Left cardiac atrium (tissue), 4 donors: ENCODE results near the gene SNAP91. TPM values are rescaled to one million over a fixed set of nuclear protein-coding genes. Genes with fewer than 3 reads are reported as not detected.
"Not testable (repeated sequence)": the region's sequence is repeated elsewhere in the genome, so short reads cannot be mapped to it uniquely, and the experiment has no call there.

Experiments used
- ATAC-seq, 2 donors: fragments of 200-7000 bp; cut with Tn5 transposase; one replicate each; pipeline ENCODE4 v1.9.1; 2020; ENCODE audit warnings: mild to moderate bottlenecking in 2 of 2, moderate library complexity in 2 of 2
- DNase-seq: peaks from one replicate; pipeline ENCODE4 v3.0.0-alpha.2; 2020
- intact Hi-C, 2 donors: fragments of 100-400 bp; cut with DNase I; formaldehyde crosslinking; loops; one replicate each; pipeline versions ENCODE4 v1.14.1 to v1.15.1; 2022 to 2023
- long read RNA-seq: library from polyadenylated mRNA; unstranded; transcript quantifications from one replicate; pipeline ENCODE4 v2.0.0, GENCODE V29; 2021
- total RNA-seq, 2 donors: library from RNA; stranded (reverse); fragmentation: NEBNext Ultra II Directional; extraction: Animal tissue kit (Norgen Biotek cat#: 25700); gene quantifications; one replicate each; pipeline ENCODE4 v1.2.1, GENCODE V29; 2021
- donor health status: DM: no; HTN: yes; CAD: no.
- donor health status: DM: no; HTN: yes; CAD: no; lungs with severe emphysema.
- donor health status: DM: yes; HTN: yes; CAD: no.
- donor health status: Dilated cardiomyopathy.

Gene SNAP91
- under 1 TPM in 1 of 2 donors, not detected in 1; 0.52 TPM for total RNA-seq
- long read RNA-seq: 0 reads

GRCh38 chr6:83708970-83709747, at the start of gene SNAP91:
Gene SNAP91, minus strand, starts transcription at chr6:83709101. Its CDS starts 1,174 bp downstream, at chr6:83707927.
- DNase-seq: peak; percentile 25
- intact Hi-C loops: no loop called here
- ATAC-seq: peak; percentile 38 to 49

GRCh38 chr6:83758533-83758932, 49.6 kb upstream of the SNAP91 start:
- DNase-seq: no peak
- no peak for ATAC-seq
- intact Hi-C loops: no loop called here

GRCh38 chr6:83757021-83757420, 48.1 kb upstream of the SNAP91 start:
- DNase-seq (no peak), ATAC-seq (no peak)
- intact Hi-C loops: no loop called here

- intact Hi-C loops: no loop called here
- DNase-seq: no peak
Observed at GRCh38 chr6:83756565-83756964, 47.7 kb upstream of the SNAP91 start.

GRCh38 chr6:83752375-83752774, 43.5 kb upstream of the SNAP91 start:
- intact Hi-C loops, DNase-seq, ATAC-seq: not testable (repeated sequence)

More at GRCh38 chr6:83756565-83756964, 47.7 kb upstream of the SNAP91 start:
- no peak for ATAC-seq

- no peak for ATAC-seq
- no peak for DNase-seq
- intact Hi-C loops: no loop called here
Observed at GRCh38 chr6:83741089-83741488, 32.2 kb upstream of the SNAP91 start.

- intact Hi-C loops: no loop called here
- ATAC-seq (no peak), DNase-seq (no peak)
Observed at GRCh38 chr6:83735461-83735860, 26.6 kb upstream of the SNAP91 start.

- no peak for DNase-seq
- intact Hi-C loops: no loop called here
- ATAC-seq: no peak
Observed at GRCh38 chr6:83729871-83730270, 21.0 kb upstream of the SNAP91 start.

- intact Hi-C loops: no loop called here
- DNase-seq (no peak), ATAC-seq (no peak)
Observed at GRCh38 chr6:83722876-83723275, 14.0 kb upstream of the SNAP91 start.

- no peak for DNase-seq
- intact Hi-C loops: no loop called here
- no peak for ATAC-seq
Observed at GRCh38 chr6:83717809-83718208, 8.9 kb upstream of the SNAP91 start.

- no peak for ATAC-seq
- no peak for DNase-seq
- intact Hi-C loops: no loop called here
Observed at GRCh38 chr6:83711958-83712357, 3.1 kb upstream of the SNAP91 start.

GRCh38 chr6:83709748-83710050, 798 bp upstream of the SNAP91 start:
- no peak for DNase-seq
- no peak for ATAC-seq
- intact Hi-C loops: no loop called here

- ATAC-seq: peak; percentile 51 to 61
- DNase-seq: peak; percentile 22
- intact Hi-C loops: no loop called here
Observed at GRCh38 chr6:83708546-83708969, 343 bp downstream of the SNAP91 start.

GRCh38 chr6:83707829-83708545, 914 bp downstream of the SNAP91 start:
- intact Hi-C loops: no loop called here
- ATAC-seq (peak; percentile 14 to 38), DNase-seq (no peak)

GRCh38 chr6:83702749-83703148, 6.2 kb downstream of the SNAP91 start:
- intact Hi-C loops: no loop called here
- DNase-seq: no peak
- no peak for ATAC-seq

- ATAC-seq (no peak), DNase-seq (no peak)
- intact Hi-C loops: no loop called here
Observed at GRCh38 chr6:83702077-83702476, 6.8 kb downstream of the SNAP91 start.

GRCh38 chr6:83696674-83697073, 12.2 kb downstream of the SNAP91 start:
- DNase-seq (no peak), ATAC-seq (no peak)
- intact Hi-C loops: no loop called here

GRCh38 chr6:83685481-83685880, 23.4 kb downstream of the SNAP91 start:
- no peak for DNase-seq

GRCh38 chr6:83677791-83678190, 31.1 kb downstream of the SNAP91 start:
- intact Hi-C loops: no loop called here
- DNase-seq (no peak), ATAC-seq (no peak)

More at GRCh38 chr6:83685481-83685880, 23.4 kb downstream of the SNAP91 start:
- intact Hi-C loops: no loop called here
- ATAC-seq: no peak

- no peak for DNase-seq
Observed at GRCh38 chr6:83637953-83638352, 70.9 kb downstream of the SNAP91 start.

GRCh38 chr6:83636800-83637199, 72.1 kb downstream of the SNAP91 start:
- ATAC-seq (no peak), DNase-seq (no peak)
- intact Hi-C loops: no loop called here

More at GRCh38 chr6:83637953-83638352, 70.9 kb downstream of the SNAP91 start:
- intact Hi-C loops: no loop called here
- ATAC-seq: no peak
